VCaP (cell line): ENCODE measurements around the gene CCDC38.
A peak's percentile ranks its signal among the peaks of the same experiment; 100 is the strongest.

Experiments
- H3K27ac ChIP-seq: fragments of 450-650 bp; 2 replicates; pipeline ENCODE4 v1.5.1; 2017
- CTCF ChIP-seq: fragments of 450-650 bp; conservative IDR thresholded peaks from 2 replicates; pipeline ENCODE4 v1.5.1; 2017; ENCODE audit warnings: mild to moderate bottlenecking, moderate library complexity

The CCDC38 gene

GRCh38 chr12:95960241-95960640 is 17.8 kb upstream of the CCDC38 start:
- no peak overlapping the region for H3K27ac ChIP-seq
- TF ChIP-seq CTCF, result no peak

GRCh38 chr12:95959107-95959506 is 16.7 kb upstream of the CCDC38 start:
- TF ChIP-seq CTCF, result peak; percentile 74
- H3K27ac ChIP-seq, result no peak overlapping the region

GRCh38 chr12:95956557-95957145 is 14.2 kb upstream of the CCDC38 start:
- no peak for TF ChIP-seq CTCF
- H3K27ac ChIP-seq, result no peak overlapping the region

- H3K27ac ChIP-seq, result no peak overlapping the region
- no peak for TF ChIP-seq CTCF
Measured at GRCh38 chr12:95955549-95956159, 13.2 kb upstream of the CCDC38 start.

- TF ChIP-seq CTCF, result no peak
- no peak overlapping the region for H3K27ac ChIP-seq
Measured at GRCh38 chr12:95953000-95953399, 10.6 kb upstream of the CCDC38 start.

- peak overlapping the region; percentile 44 for H3K27ac ChIP-seq
- TF ChIP-seq CTCF, result no peak
Measured at GRCh38 chr12:95951515-95951914, 9.1 kb upstream of the CCDC38 start.

- no peak for TF ChIP-seq CTCF
- no peak overlapping the region for H3K27ac ChIP-seq
Measured at GRCh38 chr12:95949477-95950206, 7.2 kb upstream of the CCDC38 start.
